Activated T-cell treated with anti-CD3 and anti-CD28 coated beads, Interleukin-2, amount 50 U/mL, for 1 hour (primary cell): Measurements from ENCODE around the gene MYO1H.
"Not testable (repeated sequence)": the region's sequence is repeated elsewhere in the genome, so short reads cannot be mapped to it uniquely, and the experiment has no call there.

ENCODE experiments used
- DNase-seq: peaks from one replicate; pipeline ENCODE4 v3.0.0-alpha.2; 2020

The MYO1H gene

GRCh38 chr12:109345428-109345827 lies 2.3 kb upstream of the MYO1H start:
- no peak for DNase-seq

- DNase-seq, result no peak
Observed at GRCh38 chr12:109346920-109347319, 780 bp upstream of the MYO1H start.

- no peak for DNase-seq
Observed at GRCh38 chr12:109352184-109352583, 4.5 kb downstream of the MYO1H start.

- no peak for DNase-seq
Observed at GRCh38 chr12:109356577-109356976, 8.9 kb downstream of the MYO1H start.

GRCh38 chr12:109357032-109357431 lies 9.3 kb downstream of the MYO1H start:
- no peak for DNase-seq

- no peak for DNase-seq
Observed at GRCh38 chr12:109358154-109358869, 10.6 kb downstream of the MYO1H start.

DNA sequence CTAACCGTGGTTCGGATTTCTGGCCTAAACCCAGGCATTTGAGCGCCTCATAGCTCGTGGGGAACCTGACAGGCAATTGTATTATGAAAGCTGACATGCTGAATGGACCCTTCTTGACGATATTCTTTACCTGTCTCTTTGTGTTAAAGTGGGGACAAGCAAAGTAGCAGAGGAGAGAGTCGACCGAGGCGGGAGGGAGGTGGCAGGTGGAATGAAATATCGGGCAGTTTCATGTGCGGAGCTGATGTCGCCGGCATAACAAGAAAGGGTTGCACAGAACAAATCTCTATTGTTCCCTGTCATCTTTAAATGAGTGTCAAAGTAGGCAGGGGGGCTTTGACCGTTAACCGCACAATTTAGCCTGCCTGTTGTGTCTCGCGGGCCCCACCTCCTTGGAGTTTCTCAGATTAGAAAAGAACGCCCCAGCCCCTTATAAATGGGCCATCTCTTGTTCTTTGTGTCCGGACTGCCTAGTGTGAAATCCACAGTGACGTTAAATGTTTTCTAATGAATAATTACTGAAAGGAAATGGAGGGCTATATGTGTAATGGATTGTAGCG lies 11.5 kb downstream of the MYO1H start:
- no peak for DNase-seq

GRCh38 chr12:109369831-109370230 lies 22.1 kb downstream of the MYO1H start:
- DNase-seq, result no peak

DNA sequence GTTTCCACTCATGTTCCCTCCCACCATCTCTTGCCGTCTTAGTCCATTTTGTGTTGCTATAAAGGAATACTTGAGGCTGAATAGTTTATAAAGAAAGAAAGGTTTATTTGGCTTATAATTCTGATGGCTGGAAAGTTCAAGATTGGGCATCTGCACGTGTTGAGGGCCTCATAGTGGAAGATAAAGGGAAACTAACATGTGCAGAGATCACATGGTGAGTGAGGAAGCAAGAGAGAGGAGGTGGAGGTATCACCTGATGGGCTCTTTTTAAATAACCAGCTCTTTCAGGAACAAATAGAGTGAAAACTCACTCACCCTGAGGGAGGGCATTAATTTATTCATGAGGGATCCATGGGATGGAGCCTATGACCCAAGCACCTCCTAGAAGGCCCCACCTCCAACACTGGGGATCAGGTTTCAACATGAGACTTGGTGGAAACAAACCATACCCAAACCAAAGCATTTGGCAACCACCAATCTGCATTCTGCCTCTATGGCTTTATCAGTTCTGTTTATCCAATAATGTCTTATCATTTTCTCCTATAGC lies 29.5 kb downstream of the MYO1H start:
- DNase-seq, result no peak

DNA sequence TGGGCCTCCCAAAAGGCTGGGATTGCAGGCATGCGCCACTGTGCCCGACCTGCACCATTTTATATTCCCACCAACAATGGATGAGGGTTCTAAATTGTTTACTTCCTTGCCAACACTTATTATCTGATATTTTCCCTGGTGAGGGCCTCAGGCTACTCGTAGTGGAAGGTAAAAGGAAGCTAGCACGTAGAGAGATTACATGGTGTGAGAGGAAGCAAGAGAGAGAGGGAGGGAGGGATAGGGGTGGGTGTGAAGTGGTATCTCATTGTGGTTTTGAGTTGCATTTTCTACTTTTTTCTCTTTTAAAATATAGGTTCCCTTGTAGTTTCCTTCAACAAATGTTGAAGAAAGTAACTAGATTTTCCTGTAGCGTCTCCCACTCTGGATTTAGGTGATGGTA lies 30.9 kb downstream of the MYO1H start:
- no peak for DNase-seq

- no peak for DNase-seq
Observed at GRCh38 chr12:109382031-109382430, 34.3 kb downstream of the MYO1H start.

DNA sequence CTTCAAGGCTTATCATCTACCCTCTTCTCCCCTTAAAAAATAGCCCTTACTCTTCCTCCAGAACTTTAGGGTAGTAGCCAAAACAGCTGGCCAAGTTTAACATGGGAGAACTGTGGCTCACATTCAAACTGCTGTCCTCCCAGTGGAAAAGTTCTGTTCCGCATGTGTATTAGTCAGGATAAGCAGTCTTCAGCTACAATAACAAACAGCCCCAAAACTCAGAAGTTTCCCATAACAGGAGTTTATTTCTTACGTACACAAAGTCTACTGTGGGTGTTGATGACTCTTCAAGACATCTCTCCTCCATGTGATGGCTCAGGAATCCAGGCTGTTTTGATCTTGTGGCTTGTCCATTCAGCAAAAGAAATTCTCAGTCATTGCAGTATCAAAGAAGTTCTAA lies 35.5 kb downstream of the MYO1H start:
- no peak for DNase-seq

DNA sequence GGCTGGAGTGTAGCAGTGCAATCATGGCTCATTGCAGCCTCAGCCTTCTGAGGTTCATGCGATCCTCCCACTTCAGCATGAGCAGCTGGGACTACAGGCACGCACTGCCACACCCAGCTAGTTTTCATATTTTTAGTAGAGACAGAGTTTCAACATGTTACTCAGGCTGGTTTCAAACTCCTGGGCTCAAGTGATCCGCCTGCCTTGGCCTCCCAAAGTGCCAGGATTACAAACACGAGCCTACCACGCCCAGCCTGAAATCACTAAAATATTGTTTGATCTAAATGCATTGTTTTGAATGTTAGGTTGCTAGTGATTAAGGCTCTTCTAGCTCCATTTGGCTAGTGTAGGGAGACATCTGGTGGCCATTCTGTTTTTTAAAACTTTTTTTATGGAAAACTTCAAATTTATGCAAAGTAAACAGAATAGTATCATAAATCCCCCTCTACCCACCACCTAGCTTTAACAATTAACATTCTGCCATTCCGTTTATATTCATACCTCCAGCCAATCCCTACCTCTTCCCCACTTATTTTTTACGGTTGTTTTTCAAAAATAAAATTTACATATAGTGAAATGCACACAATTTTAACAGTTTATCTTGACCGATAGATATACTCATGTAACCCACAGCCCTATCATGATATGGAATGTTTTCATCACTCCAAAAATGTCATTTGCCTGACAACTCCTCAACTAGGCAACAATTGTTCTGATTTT lies 37.8 kb downstream of the MYO1H start:
- DNase-seq, result no peak

DNA sequence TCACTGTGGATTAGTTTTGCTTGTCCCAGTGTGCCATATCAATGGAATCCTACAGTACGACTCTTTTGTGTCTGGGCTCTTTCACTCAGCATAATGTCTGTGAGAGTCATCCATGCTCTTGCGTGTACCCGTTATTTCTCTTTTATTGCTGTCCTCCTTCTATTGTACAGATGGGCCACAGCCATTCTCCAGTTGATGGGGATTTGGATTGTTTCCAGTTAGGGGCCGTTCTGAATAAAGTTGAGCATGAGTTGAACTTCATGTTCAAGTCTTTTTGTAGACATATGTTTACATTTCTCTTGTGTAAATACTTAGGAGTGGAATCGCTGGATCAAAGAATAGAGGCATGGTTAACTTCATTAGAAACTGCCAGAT lies 38.3 kb downstream of the MYO1H start:
- no peak for DNase-seq

GRCh38 chr12:109387425-109388166 lies 39.9 kb downstream of the MYO1H start:
- no peak for DNase-seq

- DNase-seq, result no peak
Observed at GRCh38 chr12:109388167-109388563, 40.5 kb downstream of the MYO1H start.

DNA sequence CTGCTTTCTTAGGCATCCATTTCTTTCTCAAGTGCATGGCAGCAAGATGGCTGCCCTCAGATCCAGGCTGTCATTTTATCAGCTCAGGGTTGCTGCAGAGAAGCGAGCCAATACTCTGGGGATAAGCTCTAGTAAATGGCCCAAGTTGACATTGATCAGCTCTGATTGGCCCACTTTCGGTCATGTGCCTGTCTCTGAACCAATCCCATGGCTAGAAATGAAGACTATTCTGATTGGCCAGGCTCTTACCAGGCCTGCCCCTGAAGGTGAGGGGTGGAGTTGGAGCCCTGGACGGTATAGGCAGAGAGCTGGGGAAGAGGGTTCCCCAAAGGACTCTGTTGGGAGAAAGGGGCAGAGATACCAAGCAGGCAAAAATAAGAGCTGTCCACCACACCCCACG lies 41.4 kb downstream of the MYO1H start:
- no peak for DNase-seq

DNA sequence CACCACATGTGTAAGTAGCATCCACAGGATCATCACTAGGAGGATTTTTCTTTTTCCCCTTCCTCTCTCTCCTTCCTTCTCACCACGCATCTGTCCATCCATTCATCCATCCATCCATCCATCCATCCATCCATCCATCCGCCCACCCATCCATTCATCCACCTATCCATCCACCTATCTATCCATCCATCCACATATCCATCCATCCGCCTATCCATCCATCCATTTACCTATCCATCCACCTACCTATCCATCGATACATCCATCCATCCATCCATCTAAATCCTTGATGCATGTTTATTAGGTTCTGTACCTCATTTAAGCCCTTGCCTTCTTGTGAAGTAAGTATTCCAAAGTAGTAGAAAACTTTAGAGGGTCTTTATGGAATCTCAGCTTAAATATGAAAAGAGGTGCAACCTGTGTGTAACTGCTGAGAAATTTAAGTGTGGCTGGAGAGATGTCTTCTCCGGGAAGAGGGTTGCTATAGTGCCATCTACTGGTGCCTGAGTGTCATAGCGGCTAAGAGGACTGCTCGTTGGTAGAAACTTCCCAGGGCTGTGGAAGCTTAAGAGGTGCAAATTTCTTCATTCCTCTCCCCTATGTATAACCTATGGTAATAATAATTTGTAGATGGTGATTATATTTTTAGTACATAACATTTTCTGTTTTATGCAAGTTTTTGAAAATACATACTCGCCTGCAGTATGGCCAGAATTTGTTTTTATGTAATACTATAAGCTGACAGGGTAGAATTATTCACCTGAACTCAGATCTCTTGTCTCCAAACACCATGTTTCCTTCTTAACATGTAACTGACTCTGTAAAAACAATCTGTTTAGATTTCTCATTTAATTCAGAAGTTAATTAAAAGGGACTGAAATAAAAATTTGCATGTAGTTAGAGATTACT lies 46.0 kb downstream of the MYO1H start:
- DNase-seq, result no peak

- no peak for DNase-seq
Observed at GRCh38 chr12:109394891-109395290, 47.2 kb downstream of the MYO1H start.

- DNase-seq, result not testable (repeated sequence)
Observed at GRCh38 chr12:109404841-109405240, 57.1 kb downstream of the MYO1H start.

- DNase-seq, result not testable (repeated sequence)
Observed at GRCh38 chr12:109406147-109406546, 58.4 kb downstream of the MYO1H start.

GRCh38 chr12:109418848-109419480 lies 71.3 kb downstream of the MYO1H start:
- no peak for DNase-seq
